ENCODE data around the gene CD83. TPM values are rescaled to one million over a fixed set of nuclear protein-coding genes. Genes with fewer than 3 reads are reported as not detected.
A peak's percentile ranks its signal among the peaks of the same experiment; 100 is the strongest.

Gene CD83
- total and polyA plus RNA-seq, 4 donors = 14.5 to 31.1 (median 25.1) TPM

DNA sequence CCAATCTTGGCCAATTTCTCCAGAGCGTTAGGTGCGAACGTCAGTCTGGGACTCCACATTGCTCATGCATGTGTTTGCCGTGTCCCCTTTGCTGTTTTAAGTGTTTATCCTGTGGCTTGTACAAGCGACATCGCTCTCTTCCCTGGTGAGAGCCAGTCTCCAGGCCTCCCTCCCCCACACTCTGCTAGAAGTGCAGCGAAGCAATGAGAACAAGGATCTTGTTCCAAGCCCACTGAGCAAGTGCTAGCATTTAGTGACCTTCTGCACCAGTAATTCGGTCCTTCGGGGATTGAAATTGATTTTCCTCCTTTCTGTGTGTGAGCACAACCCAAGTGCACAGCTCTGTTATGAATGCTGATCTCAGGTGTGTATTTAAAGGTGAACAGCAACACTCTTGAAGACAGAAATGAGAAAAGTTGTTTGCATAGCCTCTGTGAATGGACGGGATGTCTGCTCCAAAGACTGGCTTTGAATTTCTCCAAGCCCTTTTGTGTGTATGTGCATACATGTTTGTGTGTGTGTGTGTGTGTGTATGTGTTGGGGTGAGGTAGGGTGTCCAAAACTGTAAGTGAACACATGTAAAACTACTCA, 29.0 kb downstream of the CD83 start:
- H3K9me3 ChIP-seq (ENCODE audit: control insufficient read depth in 4 of 4, insufficient read depth in 3 of 4, low read length in 3 of 4) = no peaks in the 10 kb centered on the region
- H3K36me3 ChIP-seq (ENCODE audit: control insufficient read depth in 4 of 4, insufficient read depth in 4 of 4, low read length in 4 of 4) = no peaks in the 10 kb centered on the region
- H3K9ac ChIP-seq (ENCODE audit: insufficient read depth in 1 of 2, low read length in 2 of 2) = no peak overlapping the region
- DNase-seq = peak in 2 of 3 donors; percentile 30 to 31
- H3K27me3 ChIP-seq (ENCODE audit: control insufficient read depth in 3 of 3, insufficient read depth in 3 of 3, low read length in 2 of 3) = no peaks in the 10 kb centered on the region
- H3K27ac ChIP-seq (ENCODE audit: low read depth in 1 of 2, low read length in 1 of 2) = no peak overlapping the region
- no peak overlapping the region for H3K4me3 ChIP-seq
- peaks cover 0 to 31% (median 16%) of the 10 kb centered on the region in 5 donors for H3K4me1 ChIP-seq (ENCODE audit: control insufficient read depth in 5 of 5, insufficient read depth in 5 of 5, low read length in 5 of 5)
- WGBS, 2 donors = 65 to 88% methylated on average over 10 of the region's 10 CpGs
- ATAC-seq (ENCODE audit: insufficient read depth, low FRiP score) = no peak
- TF ChIP-seq, protein P1, sequence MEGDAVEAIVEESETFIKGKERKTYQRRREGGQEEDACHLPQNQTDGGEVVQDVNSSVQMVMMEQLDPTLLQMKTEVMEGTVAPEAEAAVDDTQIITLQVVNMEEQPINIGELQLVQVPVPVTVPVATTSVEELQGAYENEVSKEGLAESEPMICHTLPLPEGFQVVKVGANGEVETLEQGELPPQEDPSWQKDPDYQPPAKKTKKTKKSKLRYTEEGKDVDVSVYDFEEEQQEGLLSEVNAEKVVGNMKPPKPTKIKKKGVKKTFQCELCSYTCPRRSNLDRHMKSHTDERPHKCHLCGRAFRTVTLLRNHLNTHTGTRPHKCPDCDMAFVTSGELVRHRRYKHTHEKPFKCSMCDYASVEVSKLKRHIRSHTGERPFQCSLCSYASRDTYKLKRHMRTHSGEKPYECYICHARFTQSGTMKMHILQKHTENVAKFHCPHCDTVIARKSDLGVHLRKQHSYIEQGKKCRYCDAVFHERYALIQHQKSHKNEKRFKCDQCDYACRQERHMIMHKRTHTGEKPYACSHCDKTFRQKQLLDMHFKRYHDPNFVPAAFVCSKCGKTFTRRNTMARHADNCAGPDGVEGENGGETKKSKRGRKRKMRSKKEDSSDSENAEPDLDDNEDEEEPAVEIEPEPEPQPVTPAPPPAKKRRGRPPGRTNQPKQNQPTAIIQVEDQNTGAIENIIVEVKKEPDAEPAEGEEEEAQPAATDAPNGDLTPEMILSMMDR (IDR thresholded peaks at IDR 0.05; ENCODE audit: control extremely low read depth, extremely low read depth) = no peak

DNA sequence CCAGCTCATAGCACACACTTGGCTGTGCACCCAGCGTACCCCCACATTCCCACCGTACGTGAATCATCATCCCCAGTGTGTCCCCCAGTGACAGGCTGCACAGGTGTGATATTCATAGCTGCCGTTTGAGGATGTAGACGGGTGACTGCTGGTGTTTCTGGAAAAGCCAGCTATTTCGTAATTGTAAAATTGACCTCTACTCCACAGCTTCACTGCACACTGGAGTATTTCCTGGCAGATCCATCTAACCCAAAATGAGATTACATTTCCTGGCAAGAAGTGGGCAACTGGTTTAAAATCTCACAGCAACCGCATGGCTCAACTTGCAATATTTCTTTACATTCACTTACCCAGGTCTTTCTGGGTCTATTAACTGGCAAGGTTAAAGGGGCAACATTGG, 30.3 kb downstream of the CD83 start:
- TF ChIP-seq, protein P1 (IDR thresholded peaks at IDR 0.05; ENCODE audit: control extremely low read depth, extremely low read depth) = no peak
- ATAC-seq (ENCODE audit: insufficient read depth, low FRiP score) = peak; percentile 39
- Histone ChIP-seq H3K27me3 (ENCODE audit: control insufficient read depth in 3 of 3, insufficient read depth in 3 of 3, low read length in 2 of 3) (no peaks in the 10 kb centered on the region), H3K4me1 (ENCODE audit: control insufficient read depth in 5 of 5, insufficient read depth in 5 of 5, low read length in 5 of 5) (peaks cover 0 to 18% (median 7%) of the 10 kb centered on the region in 5 donors), H3K9ac (ENCODE audit: insufficient read depth in 1 of 2, low read length in 2 of 2) (no peak overlapping the region), H3K36me3 (ENCODE audit: control insufficient read depth in 4 of 4, insufficient read depth in 4 of 4, low read length in 4 of 4) (no peaks in the 10 kb centered on the region), H3K9me3 (ENCODE audit: control insufficient read depth in 4 of 4, insufficient read depth in 3 of 4, low read length in 3 of 4) (no peaks in the 10 kb centered on the region), H3K4me3 (no peak overlapping the region), H3K27ac (ENCODE audit: low read depth in 1 of 2, low read length in 1 of 2) (no peak overlapping the region)
- DNase-seq = peak in 2 of 3 donors; percentile 29 to 60
- 48 to 59% methylated on average over 7 of the region's 7 CpGs for WGBS, 2 donors

DNA sequence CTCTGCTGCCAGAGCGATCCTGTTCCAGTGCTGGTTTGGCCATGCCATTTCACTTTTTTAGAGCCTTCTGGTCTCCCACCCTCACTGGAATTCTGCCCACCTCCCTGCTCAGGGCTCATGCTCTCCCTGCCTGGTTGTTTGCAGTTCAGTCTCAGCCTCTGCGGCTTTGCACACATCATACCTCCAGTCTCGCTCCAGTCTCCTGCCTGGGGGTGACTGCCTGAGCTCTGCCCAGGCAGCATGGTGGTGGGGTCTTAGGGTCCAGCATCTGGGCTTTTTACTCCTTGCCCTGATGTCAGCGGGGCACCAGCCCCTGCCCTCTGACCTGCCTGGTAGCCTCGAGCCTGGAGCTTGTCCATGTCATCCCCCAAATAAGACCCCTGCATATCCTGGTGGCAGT, 30.9 kb downstream of the CD83 start:
- Histone ChIP-seq H3K9ac (ENCODE audit: insufficient read depth in 1 of 2, low read length in 2 of 2) (no peak overlapping the region), H3K9me3 (ENCODE audit: control insufficient read depth in 4 of 4, insufficient read depth in 3 of 4, low read length in 3 of 4) (no peaks in the 10 kb centered on the region), H3K4me3 (no peak overlapping the region), H3K36me3 (ENCODE audit: control insufficient read depth in 4 of 4, insufficient read depth in 4 of 4, low read length in 4 of 4) (no peaks in the 10 kb centered on the region), H3K4me1 (ENCODE audit: control insufficient read depth in 5 of 5, insufficient read depth in 5 of 5, low read length in 5 of 5) (peaks cover 0 to 16% (median 6%) of the 10 kb centered on the region in 5 donors), H3K27me3 (ENCODE audit: control insufficient read depth in 3 of 3, insufficient read depth in 3 of 3, low read length in 2 of 3) (no peaks in the 10 kb centered on the region), H3K27ac (ENCODE audit: low read depth in 1 of 2, low read length in 1 of 2) (no peak overlapping the region)
- ATAC-seq (ENCODE audit: insufficient read depth, low FRiP score) (no peak), DNase-seq (no peak)
- 89 to 92% methylated on average over 5 of the region's 5 CpGs for WGBS, 2 donors
- TF ChIP-seq, protein P1 (IDR thresholded peaks at IDR 0.05; ENCODE audit: control extremely low read depth, extremely low read depth) = no peak

Data from lung (tissue), 12 donors.